Mesenchymal stem cell (in vitro differentiated cells and primary cell): ENCODE measurements around the gene RSPH1.

ENCODE experiments used
- DNase-seq: peaks from one replicate; pipeline ENCODE4 v3.0.0-alpha.2; 2013
- H2AFZ ChIP-seq: one replicate; pipeline ENCODE4 v1.6.1; 2013; ENCODE audit warnings: low read depth, mild to moderate bottlenecking, control low read depth, inconsistent platforms, low read length, moderate library complexity
- H2AK5ac ChIP-seq: 2 replicates; pipeline ENCODE4 v1.6.1; 2013; ENCODE audit warnings: low read length, moderate library complexity, mild to moderate bottlenecking, inconsistent platforms; ENCODE audit not compliant: severe bottlenecking
- H2BK120ac ChIP-seq: one replicate; pipeline ENCODE4 v1.6.1; 2013; ENCODE audit warnings: low read depth, mild to moderate bottlenecking, inconsistent platforms, low read length, moderate library complexity
- H2BK12ac ChIP-seq, 2 experiments: one replicate each; pipeline ENCODE4 v1.6.1; 2013; ENCODE audit warnings: inconsistent platforms in 2 of 2, low read length in 2 of 2, mild to moderate bottlenecking in 2 of 2, moderate library complexity in 2 of 2, control low read depth in 1 of 2
- H2BK15ac ChIP-seq: one replicate; pipeline ENCODE4 v1.6.1; 2013; ENCODE audit warnings: mild to moderate bottlenecking, low read depth, inconsistent platforms; ENCODE audit not compliant: poor library complexity, severe bottlenecking
- H2BK5ac ChIP-seq: 2 replicates; pipeline ENCODE4 v1.6.1; 2013; ENCODE audit warnings: low read depth, mild to moderate bottlenecking, low read length, control low read depth, inconsistent platforms; ENCODE audit not compliant: poor library complexity, severe bottlenecking
- H3K14ac ChIP-seq, 2 experiments: one replicate each; pipeline ENCODE4 v1.6.1; 2013; ENCODE audit warnings: inconsistent platforms in 2 of 2, low read length in 2 of 2, control low read depth in 1 of 2, mild to moderate bottlenecking in 1 of 2, moderate library complexity in 1 of 2
- H3K18ac ChIP-seq, 2 experiments: one replicate each; pipeline ENCODE4 v1.6.1; 2013; ENCODE audit warnings: inconsistent platforms in 2 of 2, low read length in 2 of 2, control low read depth in 1 of 2, low read depth in 1 of 2, mild to moderate bottlenecking in 1 of 2
- H3K23ac ChIP-seq, 2 experiments: one replicate each; pipeline ENCODE4 v1.6.1; 2013; ENCODE audit warnings: inconsistent platforms in 2 of 2, low read length in 2 of 2, mild to moderate bottlenecking in 2 of 2, moderate library complexity in 2 of 2, control low read depth in 1 of 2
- H3K27ac ChIP-seq: 2 replicates; pipeline ENCODE4 v1.5.1; 2013; ENCODE audit warnings: mild to moderate bottlenecking, moderate library complexity, low read length, control low read depth, inconsistent platforms; ENCODE audit not compliant: poor library complexity, severe bottlenecking
- H3K27me3 ChIP-seq, 2 experiments: 2 replicates each; pipeline versions ENCODE4 v1.6.1 to v1.7.0; 2013; ENCODE audit warnings: low read length in 2 of 2, mild to moderate bottlenecking in 2 of 2, moderate library complexity in 2 of 2, control low read depth in 1 of 2, inconsistent platforms in 1 of 2; ENCODE audit not compliant: control insufficient read depth in 1 of 2, insufficient read depth in 1 of 2
- H3K36me3 ChIP-seq, 2 experiments: 2 replicates each; pipeline versions ENCODE4 v1.6.1 to v1.7.0; 2013; ENCODE audit warnings: low read length in 2 of 2, control low read depth in 1 of 2, inconsistent platforms in 1 of 2, low read depth in 1 of 2, mild to moderate bottlenecking in 1 of 2; ENCODE audit not compliant: insufficient read depth in 2 of 2, control insufficient read depth in 1 of 2
- H3K4ac ChIP-seq, 2 experiments: one replicate each; pipeline ENCODE4 v1.6.1; 2013; ENCODE audit warnings: inconsistent platforms in 2 of 2, low read length in 2 of 2, mild to moderate bottlenecking in 2 of 2, moderate library complexity in 2 of 2, control low read depth in 1 of 2, low read depth in 1 of 2
- H3K4me1 ChIP-seq: 2 replicates; pipeline ENCODE4 v1.6.1; 2013; ENCODE audit warnings: low read depth, low read length, control low read depth; ENCODE audit not compliant: control insufficient read depth, insufficient read depth
- H3K4me2 ChIP-seq: 2 replicates; pipeline ENCODE4 v1.6.1; 2013; ENCODE audit warnings: low read length, mild to moderate bottlenecking, inconsistent platforms; ENCODE audit not compliant: poor library complexity, severe bottlenecking
- H3K4me3 ChIP-seq, 2 experiments: 2 replicates each; pipeline versions ENCODE4 v1.5.1 to v1.7.0; 2013; ENCODE audit warnings: low read length in 2 of 2, mild to moderate bottlenecking in 2 of 2, control low read depth in 1 of 2, low read depth in 1 of 2; ENCODE audit not compliant: insufficient read depth in 1 of 2
- H3K79me1 ChIP-seq: replicated peaks from 2 replicates; pipeline ENCODE4 v1.6.1; 2013; ENCODE audit warnings: mild to moderate bottlenecking, control low read depth, low read length, inconsistent platforms; ENCODE audit not compliant: poor library complexity, severe bottlenecking
- H3K9ac ChIP-seq: 2 replicates; pipeline ENCODE4 v1.7.0; 2013; ENCODE audit warnings: mild to moderate bottlenecking, low read length, moderate library complexity
- H3K9me3 ChIP-seq: 2 replicates; pipeline ENCODE4 v1.7.0; 2013; ENCODE audit warnings: mild to moderate bottlenecking, low read length; ENCODE audit not compliant: control insufficient read depth
- H4K8ac ChIP-seq: one replicate; pipeline ENCODE4 v1.6.1; 2013; ENCODE audit warnings: inconsistent platforms, mild to moderate bottlenecking, low read length, moderate library complexity
- H4K91ac ChIP-seq: one replicate; pipeline ENCODE4 v1.6.1; 2013; ENCODE audit warnings: mild to moderate bottlenecking, low read length, inconsistent platforms
- WGBS: methylation state at CpG from one replicate; pipeline ENCODE4 v1.1.7; 2013; ENCODE audit warnings: mixed read lengths; 5-methylcytosine and 5-hydroxymethylcytosine counted together

RSPH1 gene

GRCh38 chr21:42534421-42535378, 38.7 kb upstream of the RSPH1 start:
- DNase-seq: no peak
- H3K27me3 ChIP-seq: no peaks in the 10 kb centered on the region
- no peak overlapping the region for H2BK12ac ChIP-seq
- no peak overlapping the region for H3K23ac ChIP-seq
- no peak overlapping the region for H3K18ac ChIP-seq
- no peak overlapping the region for H2BK120ac ChIP-seq
- H3K36me3 ChIP-seq: peaks cover 0 to 68% of the 10 kb centered on the region in 2 experiments
- H2AK5ac ChIP-seq: peak overlapping the region; percentile 29
- no peak overlapping the region for H3K14ac ChIP-seq
- H2BK5ac ChIP-seq: no peak overlapping the region
- 86% methylated on average over 28 of the region's 28 CpGs for WGBS
- no peak overlapping the region for H3K9ac ChIP-seq
- no peaks in the 10 kb centered on the region for H3K9me3 ChIP-seq
- no peak overlapping the region for H4K8ac ChIP-seq
- H3K4ac ChIP-seq: no peak overlapping the region
- no peak overlapping the region for H3K4me2 ChIP-seq
- no peak overlapping the region for H2BK15ac ChIP-seq
- H3K79me1 ChIP-seq: peaks cover 46% of the 10 kb centered on the region
- no peak overlapping the region for H3K4me3 ChIP-seq
- H4K91ac ChIP-seq: no peak overlapping the region
- peaks cover 37% of the 10 kb centered on the region for H3K4me1 ChIP-seq
- no peak overlapping the region for H3K27ac ChIP-seq
- no peak overlapping the region for H2AFZ ChIP-seq

DNA sequence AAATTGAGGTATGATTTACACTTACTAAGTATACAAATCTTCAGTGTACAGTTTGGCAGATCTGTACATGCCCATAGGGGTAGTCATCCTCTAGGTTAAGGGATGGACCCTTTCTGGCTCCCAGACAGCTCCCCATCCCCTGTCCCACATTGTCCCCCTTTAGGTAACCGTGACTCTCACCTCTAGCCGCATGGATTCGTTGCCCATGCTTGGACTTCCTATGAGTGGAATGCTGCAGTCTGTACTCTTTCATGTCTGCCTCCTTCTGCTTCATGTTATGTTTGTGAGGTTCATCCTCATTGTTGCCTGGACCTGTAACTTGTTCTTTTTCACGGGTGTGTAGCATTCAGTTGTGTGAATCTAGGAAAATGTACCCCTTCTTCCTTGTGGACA, 37.9 kb upstream of the RSPH1 start:
- Histone ChIP-seq H3K79me1 (peaks cover 44% of the 10 kb centered on the region), H3K4ac (no peak overlapping the region), H3K27me3 (no peaks in the 10 kb centered on the region), H2BK5ac (no peak overlapping the region), H3K14ac (no peak overlapping the region), H4K8ac (no peak overlapping the region), H3K9ac (no peak overlapping the region), H4K91ac (no peak overlapping the region), H2BK120ac (no peak overlapping the region), H3K18ac (no peak overlapping the region), H3K23ac (no peak overlapping the region), H2BK12ac (no peak overlapping the region), H2AFZ (no peak overlapping the region), H3K27ac (no peak overlapping the region), H3K4me3 (no peak overlapping the region), H2BK15ac (no peak overlapping the region), H2AK5ac (no peak overlapping the region), H3K36me3 (peaks cover 0 to 66% of the 10 kb centered on the region in 2 experiments), H3K4me1 (peaks cover 39% of the 10 kb centered on the region), H3K4me2 (no peak overlapping the region), H3K9me3 (no peaks in the 10 kb centered on the region)
- DNase-seq: no peak
- WGBS: 97% methylated on average over 4 of the region's 4 CpGs

GRCh38 chr21:42533306-42533962, 37.4 kb upstream of the RSPH1 start:
- Histone ChIP-seq H2BK5ac (no peak overlapping the region), H3K23ac (no peak overlapping the region), H3K14ac (no peak overlapping the region), H3K4me1 (peaks cover 39% of the 10 kb centered on the region), H2AK5ac (no peak overlapping the region), H3K9me3 (no peaks in the 10 kb centered on the region), H3K4ac (no peak overlapping the region), H2BK120ac (no peak overlapping the region), H2BK15ac (no peak overlapping the region), H3K27ac (no peak overlapping the region), H3K36me3 (peaks cover 0 to 64% of the 10 kb centered on the region in 2 experiments), H4K8ac (no peak overlapping the region), H3K4me3 (no peak overlapping the region), H3K79me1 (peaks cover 41% of the 10 kb centered on the region), H3K4me2 (no peak overlapping the region), H3K9ac (no peak overlapping the region), H2BK12ac (no peak overlapping the region), H3K27me3 (no peaks in the 10 kb centered on the region), H4K91ac (no peak overlapping the region), H2AFZ (no peak overlapping the region), H3K18ac (no peak overlapping the region)
- WGBS: 92% methylated on average over 11 of the region's 13 CpGs
- no peak for DNase-seq

DNA sequence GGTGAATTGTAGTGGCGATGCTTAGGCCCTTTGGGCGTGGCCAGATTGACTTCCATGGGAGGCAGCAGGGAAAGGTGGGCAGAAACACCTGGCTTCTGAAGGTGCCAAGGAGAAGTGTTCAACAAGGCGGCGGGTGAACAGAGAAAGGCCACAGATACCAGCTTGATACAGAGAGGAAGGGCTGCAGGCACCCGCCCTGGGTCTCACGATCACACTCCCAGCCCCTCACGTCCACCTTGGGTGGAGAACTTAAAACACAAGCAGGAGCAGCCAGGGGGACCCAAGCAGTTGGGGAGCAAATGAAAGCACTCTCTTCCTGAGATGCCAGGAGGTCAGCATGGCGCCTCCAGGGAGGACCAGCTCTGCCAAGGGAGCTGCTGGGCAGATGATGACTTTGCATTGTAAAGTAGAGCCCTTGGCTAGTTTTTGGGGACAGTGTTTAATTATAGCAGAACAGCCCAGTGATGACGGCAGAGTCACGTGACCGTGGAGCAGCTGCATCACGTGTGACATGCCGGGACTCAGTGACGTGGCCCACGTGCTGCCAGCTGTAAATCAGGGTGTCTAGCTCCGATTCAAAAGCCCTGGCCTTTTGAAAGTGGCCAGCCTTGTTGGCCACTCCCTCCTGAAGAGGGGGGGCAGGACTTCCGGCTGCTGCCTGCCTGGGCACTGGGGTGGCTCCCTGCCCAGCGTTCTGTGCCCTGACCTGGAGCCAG, 36.6 kb upstream of the RSPH1 start:
- no peak overlapping the region for H3K9ac ChIP-seq
- H4K91ac ChIP-seq: no peak overlapping the region
- H3K27ac ChIP-seq: no peak overlapping the region
- no peak overlapping the region for H3K14ac ChIP-seq
- H2BK15ac ChIP-seq: no peak overlapping the region
- H3K36me3 ChIP-seq: peaks cover 0 to 66% of the 10 kb centered on the region in 2 experiments
- no peak overlapping the region for H2BK12ac ChIP-seq
- no peaks in the 10 kb centered on the region for H3K27me3 ChIP-seq
- no peak overlapping the region for H2AFZ ChIP-seq
- no peak overlapping the region for H2BK5ac ChIP-seq
- peaks cover 39% of the 10 kb centered on the region for H3K79me1 ChIP-seq
- H4K8ac ChIP-seq: no peak overlapping the region
- peaks cover 38% of the 10 kb centered on the region for H3K4me1 ChIP-seq
- no peak overlapping the region for H2AK5ac ChIP-seq
- H3K4ac ChIP-seq: no peak overlapping the region
- H2BK120ac ChIP-seq: no peak overlapping the region
- no peaks in the 10 kb centered on the region for H3K9me3 ChIP-seq
- no peak overlapping the region for H3K23ac ChIP-seq
- no peak overlapping the region for H3K4me2 ChIP-seq
- peak overlapping the region in 1 of 2 experiments; percentile 28 for H3K18ac ChIP-seq
- H3K4me3 ChIP-seq: peak overlapping the region in 1 of 2 experiments; percentile 15
- no peak for DNase-seq
- WGBS: 88% methylated on average over 18 of the region's 18 CpGs
